K562 (cell line): Measurements from ENCODE around the gene DUSP3.

Source experiments
- ARNT ChIP-seq, 2 experiments: fragments of 450-650 bp; IDR thresholded peaks; 2 replicates each; pipeline ENCODE4 v1.6.1; 2016; ENCODE audit warnings: mild to moderate bottlenecking in 1 of 2
- FOXK2 ChIP-seq, 2 experiments: fragments of 450-650 bp; IDR thresholded peaks in 1 of 2; conservative IDR thresholded peaks in 1 of 2; 2 replicates each; pipeline ENCODE4 v1.6.1; 2016; ENCODE audit warnings: low read depth in 2 of 2, mild to moderate bottlenecking in 1 of 2
- NR3C1 ChIP-seq: sonication (generic); formaldehyde crosslinking; IDR thresholded peaks from 2 replicates; pipeline ENCODE4 v1.8.1; 2022; ENCODE audit warnings: missing genetic modification reagents
- ZNF311 ChIP-seq: fragments of 250-450 bp; sonication (Bioruptor Pico); IDR thresholded peaks from 2 replicates; pipeline ENCODE4 v1.4.0; 2020; ENCODE audit warnings: mild to moderate bottlenecking, moderate library complexity
- TF ChIP-seq, protein P1 (sequence below), 2 experiments: fragments of 450-650 bp; conservative IDR thresholded peaks; 2 replicates each; pipeline ENCODE4 v1.6.1; 2017; ENCODE audit warnings: mild to moderate bottlenecking in 2 of 2, moderate library complexity in 2 of 2
- TF ChIP-seq, protein P2 (sequence below): sonication (generic); formaldehyde crosslinking; IDR thresholded peaks from 2 replicates; pipeline ENCODE4 v1.8.1; 2023; ENCODE audit warnings: missing genetic modification reagents, mild to moderate bottlenecking, borderline replicate concordance
- TF ChIP-seq, protein P3 (sequence below), 3 experiments: IDR thresholded peaks in 2 of 3; conservative IDR thresholded peaks in 1 of 3; 2 replicates each; pipeline ENCODE4 v1.5.1; 2011 to 2012; ENCODE audit warnings: low read length in 3 of 3, mild to moderate bottlenecking in 3 of 3, control low read depth in 2 of 3, improper control_type of control experiment in 1 of 3, inconsistent platforms in 1 of 3, low read depth in 1 of 3, mixed read lengths in 1 of 3, moderate library complexity in 1 of 3; ENCODE audit not compliant: insufficient read depth in 2 of 3

DNA sequence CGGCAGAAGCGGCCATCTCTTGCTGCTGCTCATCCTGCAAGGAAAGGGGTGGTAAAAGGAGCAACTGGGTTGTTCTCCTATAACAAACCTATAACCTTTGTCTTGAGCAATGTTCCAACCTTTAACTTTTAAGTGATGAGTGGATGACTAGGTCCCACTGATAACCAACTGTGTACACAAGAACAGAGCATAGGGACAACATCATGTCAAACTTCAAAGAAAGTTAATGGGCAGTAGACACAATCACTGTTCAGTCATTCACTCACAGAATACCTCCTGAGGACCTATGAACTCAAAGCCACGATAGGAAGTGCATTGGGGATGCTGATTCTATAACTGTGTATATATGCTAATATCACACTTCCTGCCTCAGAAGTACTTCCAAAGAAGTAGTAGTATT is 23.1 kb upstream of the DUSP3 start:
- TF ChIP-seq, protein P1, sequence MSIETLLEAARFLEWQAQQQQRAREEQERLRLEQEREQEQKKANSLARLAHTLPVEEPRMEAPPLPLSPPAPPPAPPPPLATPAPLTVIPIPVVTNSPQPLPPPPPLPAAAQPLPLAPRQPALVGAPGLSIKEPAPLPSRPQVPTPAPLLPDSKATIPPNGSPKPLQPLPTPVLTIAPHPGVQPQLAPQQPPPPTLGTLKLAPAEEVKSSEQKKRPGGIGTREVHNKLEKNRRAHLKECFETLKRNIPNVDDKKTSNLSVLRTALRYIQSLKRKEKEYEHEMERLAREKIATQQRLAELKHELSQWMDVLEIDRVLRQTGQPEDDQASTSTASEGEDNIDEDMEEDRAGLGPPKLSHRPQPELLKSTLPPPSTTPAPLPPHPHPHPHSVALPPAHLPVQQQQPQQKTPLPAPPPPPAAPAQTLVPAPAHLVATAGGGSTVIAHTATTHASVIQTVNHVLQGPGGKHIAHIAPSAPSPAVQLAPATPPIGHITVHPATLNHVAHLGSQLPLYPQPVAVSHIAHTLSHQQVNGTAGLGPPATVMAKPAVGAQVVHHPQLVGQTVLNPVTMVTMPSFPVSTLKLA (conservative IDR thresholded peaks at IDR 0.05) = no peak
- TF ChIP-seq FOXK2 (conservative IDR thresholded peaks at IDR 0.05 in 1 of 2, IDR thresholded peaks at IDR 0.05 in 1 of 2; ENCODE audit: low read depth in 2 of 2) = no peak
- TF ChIP-seq, protein P2, sequence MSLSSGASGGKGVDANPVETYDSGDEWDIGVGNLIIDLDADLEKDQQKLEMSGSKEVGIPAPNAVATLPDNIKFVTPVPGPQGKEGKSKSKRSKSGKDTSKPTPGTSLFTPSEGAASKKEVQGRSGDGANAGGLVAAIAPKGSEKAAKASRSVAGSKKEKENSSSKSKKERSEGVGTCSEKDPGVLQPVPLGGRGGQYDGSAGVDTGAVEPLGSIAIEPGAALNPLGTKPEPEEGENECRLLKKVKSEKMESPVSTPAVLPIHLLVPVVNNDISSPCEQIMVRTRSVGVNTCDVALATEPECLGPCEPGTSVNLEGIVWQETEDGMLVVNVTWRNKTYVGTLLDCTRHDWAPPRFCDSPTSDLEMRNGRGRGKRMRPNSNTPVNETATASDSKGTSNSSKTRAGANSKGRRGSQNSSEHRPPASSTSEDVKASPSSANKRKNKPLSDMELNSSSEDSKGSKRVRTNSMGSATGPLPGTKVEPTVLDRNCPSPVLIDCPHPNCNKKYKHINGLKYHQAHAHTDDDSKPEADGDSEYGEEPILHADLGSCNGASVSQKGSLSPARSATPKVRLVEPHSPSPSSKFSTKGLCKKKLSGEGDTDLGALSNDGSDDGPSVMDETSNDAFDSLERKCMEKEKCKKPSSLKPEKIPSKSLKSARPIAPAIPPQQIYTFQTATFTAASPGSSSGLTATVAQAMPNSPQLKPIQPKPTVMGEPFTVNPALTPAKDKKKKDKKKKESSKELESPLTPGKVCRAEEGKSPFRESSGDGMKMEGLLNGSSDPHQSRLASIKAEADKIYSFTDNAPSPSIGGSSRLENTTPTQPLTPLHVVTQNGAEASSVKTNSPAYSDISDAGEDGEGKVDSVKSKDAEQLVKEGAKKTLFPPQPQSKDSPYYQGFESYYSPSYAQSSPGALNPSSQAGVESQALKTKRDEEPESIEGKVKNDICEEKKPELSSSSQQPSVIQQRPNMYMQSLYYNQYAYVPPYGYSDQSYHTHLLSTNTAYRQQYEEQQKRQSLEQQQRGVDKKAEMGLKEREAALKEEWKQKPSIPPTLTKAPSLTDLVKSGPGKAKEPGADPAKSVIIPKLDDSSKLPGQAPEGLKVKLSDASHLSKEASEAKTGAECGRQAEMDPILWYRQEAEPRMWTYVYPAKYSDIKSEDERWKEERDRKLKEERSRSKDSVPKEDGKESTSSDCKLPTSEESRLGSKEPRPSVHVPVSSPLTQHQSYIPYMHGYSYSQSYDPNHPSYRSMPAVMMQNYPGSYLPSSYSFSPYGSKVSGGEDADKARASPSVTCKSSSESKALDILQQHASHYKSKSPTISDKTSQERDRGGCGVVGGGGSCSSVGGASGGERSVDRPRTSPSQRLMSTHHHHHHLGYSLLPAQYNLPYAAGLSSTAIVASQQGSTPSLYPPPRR (CRISPR knock-in tag) = no peak
- TF ChIP-seq, protein P3, sequence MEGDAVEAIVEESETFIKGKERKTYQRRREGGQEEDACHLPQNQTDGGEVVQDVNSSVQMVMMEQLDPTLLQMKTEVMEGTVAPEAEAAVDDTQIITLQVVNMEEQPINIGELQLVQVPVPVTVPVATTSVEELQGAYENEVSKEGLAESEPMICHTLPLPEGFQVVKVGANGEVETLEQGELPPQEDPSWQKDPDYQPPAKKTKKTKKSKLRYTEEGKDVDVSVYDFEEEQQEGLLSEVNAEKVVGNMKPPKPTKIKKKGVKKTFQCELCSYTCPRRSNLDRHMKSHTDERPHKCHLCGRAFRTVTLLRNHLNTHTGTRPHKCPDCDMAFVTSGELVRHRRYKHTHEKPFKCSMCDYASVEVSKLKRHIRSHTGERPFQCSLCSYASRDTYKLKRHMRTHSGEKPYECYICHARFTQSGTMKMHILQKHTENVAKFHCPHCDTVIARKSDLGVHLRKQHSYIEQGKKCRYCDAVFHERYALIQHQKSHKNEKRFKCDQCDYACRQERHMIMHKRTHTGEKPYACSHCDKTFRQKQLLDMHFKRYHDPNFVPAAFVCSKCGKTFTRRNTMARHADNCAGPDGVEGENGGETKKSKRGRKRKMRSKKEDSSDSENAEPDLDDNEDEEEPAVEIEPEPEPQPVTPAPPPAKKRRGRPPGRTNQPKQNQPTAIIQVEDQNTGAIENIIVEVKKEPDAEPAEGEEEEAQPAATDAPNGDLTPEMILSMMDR (IDR thresholded peaks at IDR 0.05 in 2 of 3, conservative IDR thresholded peaks at IDR 0.05 in 1 of 3; ENCODE audit: insufficient read depth in 2 of 3, low read depth in 1 of 3, low read length in 3 of 3) = no peak
- no peak for TF ChIP-seq NR3C1 (CRISPR knock-in tag)
- TF ChIP-seq ZNF311 (CRISPR knock-in tag) = no peak
- no peak for TF ChIP-seq ARNT (IDR thresholded peaks at IDR 0.05)
